ENCODE measurements around the gene MRC2.

Gene MRC2

GRCh38 chr17:62614142-62614541, 13.3 kb upstream of the MRC2 start:
- DNase-seq (ENCODE audit: low read depth, low spot score) = no peak

- no peak for DNase-seq (ENCODE audit: low read depth, low spot score)
Observed at GRCh38 chr17:62615503-62615902, 12.0 kb upstream of the MRC2 start.

- no peak for DNase-seq (ENCODE audit: low read depth, low spot score)
Observed at GRCh38 chr17:62616993-62617893, 10.2 kb upstream of the MRC2 start.

- no peak for DNase-seq (ENCODE audit: low read depth, low spot score)
Observed at GRCh38 chr17:62617894-62618472, 9.5 kb upstream of the MRC2 start.

GRCh38 chr17:62618647-62619416, 8.6 kb upstream of the MRC2 start:
- no peak for DNase-seq (ENCODE audit: low read depth, low spot score)

GRCh38 chr17:62619417-62620155, 7.9 kb upstream of the MRC2 start:
- DNase-seq (ENCODE audit: low read depth, low spot score) = no peak

GRCh38 chr17:62621223-62621622, 6.2 kb upstream of the MRC2 start:
- DNase-seq (ENCODE audit: low read depth, low spot score) = no peak

- no peak for DNase-seq (ENCODE audit: low read depth, low spot score)
Observed at GRCh38 chr17:62625184-62625869, 2.1 kb upstream of the MRC2 start.

- DNase-seq (ENCODE audit: low read depth, low spot score) = no peak
Observed at GRCh38 chr17:62625870-62626200, 1.6 kb upstream of the MRC2 start.

- no peak for DNase-seq (ENCODE audit: low read depth, low spot score)
Observed at GRCh38 chr17:62626719-62627218, 701 bp upstream of the MRC2 start.

GRCh38 chr17:62627904-62628633, 599 bp downstream of the MRC2 start:
- no peak for DNase-seq (ENCODE audit: low read depth, low spot score)

- no peak for DNase-seq (ENCODE audit: low read depth, low spot score)
Observed at GRCh38 chr17:62628831-62629555, 1.5 kb downstream of the MRC2 start.

GRCh38 chr17:62629556-62630364, 2.3 kb downstream of the MRC2 start:
- DNase-seq (ENCODE audit: low read depth, low spot score) = no peak

GRCh38 chr17:62630365-62631085, 3.1 kb downstream of the MRC2 start:
- DNase-seq (ENCODE audit: low read depth, low spot score) = no peak

- no peak for DNase-seq (ENCODE audit: low read depth, low spot score)
Observed at GRCh38 chr17:62631086-62631935, 3.8 kb downstream of the MRC2 start.

GRCh38 chr17:62631936-62632924, 4.8 kb downstream of the MRC2 start:
- DNase-seq (ENCODE audit: low read depth, low spot score) = no peak
